GM12878 (cell line): ENCODE data around the gene THOC5. TPM values are rescaled to one million over a fixed set of nuclear protein-coding genes. Genes with fewer than 3 reads are reported as not detected.

Experiments used
- ATAC-seq: fragments of 200-7000 bp; cut with Tn5 transposase; 3 replicates; pipeline ENCODE4 v1.9.1; 2020; ENCODE audit warnings: mild to moderate bottlenecking, moderate library complexity
- BruUV-seq: library from RNA; stranded (reverse); fragments of 400-500 nt; replicated peaks from 2 replicates; lab custom pipeline; 2021; lab: Mats Ljungman, UMichigan
- CTCF ChIA-PET: fragments of 300-600 bp; sonication (Branson Sonifier 250); formaldehyde crosslinking; extraction: SDS; loops from one replicate; lab custom pipeline; 2021; ENCODE audit warnings: inconsistent platforms; lab: Yijun Ruan, JAX
- POLR2A ChIA-PET: fragments of 350-600 bp; formaldehyde crosslinking; extraction: SDS; loops from one replicate; lab custom pipeline; 2021; ENCODE audit warnings: inconsistent platforms; lab: Charles Lee
- RAD21 ChIA-PET: fragments of 300-600 bp; sonication (Branson Sonifier 250); formaldehyde crosslinking; loops from one replicate; lab custom pipeline; 2023; ENCODE audit warnings: antibody characterized with exemption; ENCODE audit not compliant: unreplicated experiment; lab: Charles Lee
- SMC1A ChIA-PET: fragments of 300-600 bp; sonication (Branson Sonifier 250); formaldehyde crosslinking; loops from one replicate; lab custom pipeline; 2023; ENCODE audit not compliant: unreplicated experiment, uncharacterized antibody; lab: Charles Lee
- DNase-seq: peaks from one replicate; pipeline ENCODE4 v3.0.0-alpha.2; 2011; ENCODE audit warnings: low read depth, low spot score
- FAIRE-seq: peaks from 3 replicates; lab custom pipeline; 2011; peaks lifted over from hg19 to GRCh38; lab: Jason Lieb, UNC
- H2AFZ ChIP-seq: 2 replicates; pipeline ENCODE4 v1.6.0; 2011; ENCODE audit warnings: low read depth, low read length, control low read depth; ENCODE audit not compliant: control insufficient read depth
- H3K27ac ChIP-seq: 2 replicates; pipeline ENCODE4 v1.5.1; 2011; ENCODE audit warnings: control low read depth; ENCODE audit not compliant: control insufficient read depth, insufficient read depth
- H3K27me3 ChIP-seq, 2 experiments: replicated peaks in 1 of 2; 2 replicates each; pipeline versions ENCODE4 v1.6.0 to v1.6.1; 2011; ENCODE audit warnings: low read length in 1 of 2; ENCODE audit not compliant: control insufficient read depth in 2 of 2, insufficient read depth in 2 of 2
- H3K36me3 ChIP-seq, 2 experiments: 2 replicates each; pipeline ENCODE4 v1.5.1; 2011; ENCODE audit warnings: low read length in 1 of 2; ENCODE audit not compliant: control insufficient read depth in 2 of 2, insufficient read depth in 2 of 2
- H3K4me1 ChIP-seq: 2 replicates; pipeline ENCODE4 v1.6.1; 2011; ENCODE audit warnings: mild to moderate bottlenecking, low read length, moderate library complexity, mixed read lengths; ENCODE audit not compliant: control insufficient read depth, insufficient read depth
- H3K4me2 ChIP-seq: 2 replicates; pipeline ENCODE4 v1.6.0; 2011; ENCODE audit warnings: control low read depth; ENCODE audit not compliant: control insufficient read depth, insufficient read depth
- H3K4me3 ChIP-seq: fragments of 200-600 bp; sonication (generic); 2 replicates; pipeline ENCODE4 v1.5.1; 2016
- H3K79me2 ChIP-seq: 2 replicates; pipeline ENCODE4 v1.6.0; 2011; ENCODE audit warnings: low read length; ENCODE audit not compliant: control insufficient read depth, insufficient read depth
- H3K9ac ChIP-seq: 2 replicates; pipeline ENCODE4 v1.8.0; 2011; ENCODE audit warnings: low read length, control low read depth, mixed read lengths; ENCODE audit not compliant: control insufficient read depth, insufficient read depth
- H3K9me3 ChIP-seq: replicated peaks from 3 replicates; pipeline ENCODE4 v1.5.1; 2011; ENCODE audit warnings: mild to moderate bottlenecking, low read length; ENCODE audit not compliant: control insufficient read depth, insufficient read depth
- H4K20me1 ChIP-seq: 2 replicates; pipeline ENCODE4 v1.6.0; 2011; ENCODE audit not compliant: control insufficient read depth, insufficient read depth
- CTCF ChIP-seq, 3 experiments: IDR thresholded peaks in 2 of 3; conservative IDR thresholded peaks in 1 of 3; 2 replicates each; pipeline ENCODE4 v1.5.1; 2011; ENCODE audit warnings: low read depth in 3 of 3, low read length in 3 of 3, mild to moderate bottlenecking in 3 of 3, control low read depth in 2 of 3, moderate library complexity in 2 of 3, inconsistent platforms in 1 of 3, mixed read lengths in 1 of 3; ENCODE audit not compliant: control insufficient read depth in 2 of 3, insufficient read depth in 1 of 3; ENCODE audit errors: extremely low read depth in 1 of 3
- EGR1 ChIP-seq, 2 experiments: IDR thresholded peaks; 1 replicate in 1 of 2; 2 replicates in 1 of 2; pipeline ENCODE4 v1.6.1; 2011 to 2012; ENCODE audit warnings: low read depth in 2 of 2, low read length in 2 of 2, borderline replicate concordance in 1 of 2, mild to moderate bottlenecking in 1 of 2, moderate library complexity in 1 of 2
- NR2C1 ChIP-seq: fragments of 450-650 bp; IDR thresholded peaks from 2 replicates; pipeline ENCODE4 v1.6.1; 2017; ENCODE audit warnings: antibody characterized with exemption, mild to moderate bottlenecking, moderate library complexity
- NR2F1 ChIP-seq: fragments of 450-650 bp; conservative IDR thresholded peaks from 2 replicates; pipeline ENCODE4 v1.6.1; 2017; ENCODE audit warnings: mild to moderate bottlenecking
- PKNOX1 ChIP-seq: fragments of 450-650 bp; IDR thresholded peaks from 2 replicates; pipeline ENCODE4 v1.6.1; 2016; ENCODE audit warnings: mild to moderate bottlenecking
- POU2F2 ChIP-seq: IDR thresholded peaks from 3 replicates; pipeline ENCODE4 v1.6.1; 2011; ENCODE audit warnings: low read depth, mild to moderate bottlenecking, low read length, borderline replicate concordance
- RAD21 ChIP-seq: IDR thresholded peaks from 2 replicates; pipeline ENCODE4 v1.6.1; 2011; ENCODE audit warnings: mild to moderate bottlenecking, low read depth, low read length, moderate library complexity; ENCODE audit not compliant: insufficient read depth
- RB1 ChIP-seq: fragments of 450-650 bp; formaldehyde crosslinking; IDR thresholded peaks from 2 replicates; pipeline ENCODE4 v1.6.1; 2017; ENCODE audit warnings: mild to moderate bottlenecking, borderline replicate concordance
- SMC3 ChIP-seq: IDR thresholded peaks from 2 replicates; pipeline ENCODE4 v1.6.1; 2011; ENCODE audit warnings: low read length, improper control_type of control experiment, borderline replicate concordance
- ZBTB40 ChIP-seq: fragments of 450-650 bp; IDR thresholded peaks from 2 replicates; pipeline ENCODE4 v1.6.1; 2016; ENCODE audit warnings: mild to moderate bottlenecking, moderate library complexity, borderline replicate concordance
- ZNF207 ChIP-seq: fragments of 450-650 bp; IDR thresholded peaks from 2 replicates; pipeline ENCODE4 v1.6.1; 2014; ENCODE audit warnings: antibody characterized with exemption, mild to moderate bottlenecking, borderline replicate concordance
- ZZZ3 ChIP-seq: IDR thresholded peaks from 2 replicates; pipeline ENCODE4 v1.6.1; 2011; ENCODE audit warnings: low read depth; ENCODE audit not compliant: control insufficient read depth, insufficient read length
- WGBS: methylation state at CpG from one replicate; pipeline ENCODE4 v1.1.6; 2016; ENCODE audit warnings: low lambda C conversion rate; ENCODE audit not compliant: insufficient replicate concordance, insufficient coverage; ENCODE audit errors: missing lambda C conversion rate; 5-methylcytosine and 5-hydroxymethylcytosine counted together
- in situ Hi-C: fragments of 300-500 bp; cut with MboI; formaldehyde crosslinking; loops from 9 replicates; pipeline ENCODE4 v1.14.3; 2018; ENCODE audit warnings: mixed read lengths
- intact Hi-C: fragments of 100-400 bp; cut with micrococcal nuclease; formaldehyde crosslinking; loops from one replicate; pipeline ENCODE4 v1.14.2; 2022; ENCODE audit not compliant: unreplicated experiment
- polyA plus RNA-seq, 11 experiments: library from polyadenylated mRNA; depleted of rRNA in 4 of 11; unstranded in 6 of 11; stranded (reverse) in 5 of 11; fragments of >200 nt; fragmentation: Nextera tagmentation in 4 of 11; fragmentation: Illumina TruSeq in 1 of 11; extraction: Ambion mirVana in 4 of 11; extraction: Trizol in 1 of 11; gene quantifications; 1 replicate in 1 of 11; 2 replicates in 10 of 11; pipeline versions ENCODE4 v1.2.1 to v1.2.3, GENCODE V29; 2011 to 2016; ENCODE audit warnings: inconsistent platforms in 2 of 11, missing spikeins in 2 of 11, low read depth in 1 of 11
- total RNA-seq, 4 experiments: library from RNA; depleted of rRNA in 3 of 4; stranded (reverse); fragments of >200 nt in 3 of 4; fragmentation: Illumina TruSeq in 1 of 4; extraction: Trizol in 1 of 4; gene quantifications; 2 replicates each; pipeline versions ENCODE4 v1.2.1 to v1.2.3, GENCODE V29; 2013 to 2021

THOC5 gene
- total and polyA plus RNA-seq, 10 of the 15 experiments (the other 5 are each of a cell fraction or from before 2014, with no cell fraction given), result 20.9 to 44.9 (median 31.4) TPM

- no peak for TF ChIP-seq ZNF207
Observed at GRCh38 chr22:29528144-29528543, 25.4 kb downstream of the THOC5 start (continued).

GRCh38 chr22:29524442-29525191, 28.9 kb downstream of the THOC5 start:
- H3K79me2 ChIP-seq, result no peaks in the 10 kb centered on the region
- no peaks in the 10 kb centered on the region for H3K27me3 ChIP-seq
- intact Hi-C loops, result loop anchor here (1.0 kb wide), 1 partner anchor 129 kb away; no protein-coding TSS in a partner anchor
- no peaks in the 10 kb centered on the region for H3K9me3 ChIP-seq
- no peak overlapping the region for H3K27ac ChIP-seq
- DNase-seq, result no peak
- POLR2A ChIA-PET, result interaction anchor here (1.0 kb wide), 1 partner anchor 17 kb away, joined by 3 read pairs; no protein-coding TSS in a partner anchor
- no peak overlapping the region for H3K4me3 ChIP-seq
- peaks cover 24 to 32% of the 10 kb centered on the region in 2 experiments for H3K36me3 ChIP-seq
- no peak for FAIRE-seq
- peak; percentile 87 for ATAC-seq
- SMC1A ChIA-PET, result interaction anchor here (1.0 to 2.0 kb wide), 4 partner anchors 54 to 150 kb away, joined by 3 to 14 read pairs (median 6); no protein-coding TSS in a partner anchor
- no peaks in the 10 kb centered on the region for H4K20me1 ChIP-seq
- no peak overlapping the region for H3K4me2 ChIP-seq
- WGBS, result 72% methylated on average over 5 of the region's 5 CpGs
- RAD21 ChIA-PET, result interaction anchor here (1.3 to 3.1 kb wide), 3 partner anchors 129 to 136 kb away, joined by 4 to 17 read pairs (median 4); partner anchors contain the start of gene AP1B1
- no peak overlapping the region for H3K9ac ChIP-seq
- BruUV-seq, result no TSS peak
- in situ Hi-C loops, result loop anchor here (5.0 kb wide), 1 partner anchor 127 kb away; no protein-coding TSS in a partner anchor
- no peaks in the 10 kb centered on the region for H3K4me1 ChIP-seq
- H2AFZ ChIP-seq, result no peak overlapping the region
- CTCF ChIA-PET, result interaction anchor here (0.6 to 2.7 kb wide), 10 partner anchors 12 to 924 kb away, joined by 3 to 16 read pairs (median 3); partner anchors contain the start of gene AP1B1
- TF ChIP-seq SMC3, result peak; percentile 48; the same call in 1 of the 2 replicates
- TF ChIP-seq RAD21, result peak; percentile 70
- TF ChIP-seq ZZZ3, result no peak
- TF ChIP-seq POU2F2, result no peak
- TF ChIP-seq ZBTB40, result no peak
- peak; percentile 53 to 61 (median 55); a peak in 5 of 6 replicates for TF ChIP-seq CTCF (IDR thresholded peaks at IDR 0.05 in 2 of 3, conservative IDR thresholded peaks at IDR 0.05 in 1 of 3; ENCODE audit: control insufficient read depth in 2 of 3, extremely low read depth in 1 of 3, insufficient read depth in 1 of 3, low read depth in 3 of 3, low read length in 3 of 3)
- TF ChIP-seq EGR1 (IDR thresholded peaks at IDR 0.05; ENCODE audit: borderline replicate concordance in 1 of 2, low read depth in 2 of 2, low read length in 2 of 2), result no peak
- no peak for TF ChIP-seq PKNOX1
- TF ChIP-seq NR2F1, result no peak
- no peak for TF ChIP-seq NR2C1
- no peak for TF ChIP-seq RB1
